HepG2 (cell line): ENCODE results near the gene WDR82. TPM values are rescaled to one million over a fixed set of nuclear protein-coding genes. Genes with fewer than 3 reads are reported as not detected.

ENCODE experiments used
- CREB1 ChIP-seq, 2 experiments: fragments of 450-650 bp in 1 of 2; IDR thresholded peaks; 2 replicates each; pipeline ENCODE4 v1.6.1; 2016 to 2017; ENCODE audit warnings: control low read depth in 1 of 2, mild to moderate bottlenecking in 1 of 2, missing compliant biosample characterization in 1 of 2, missing genetic modification characterization in 1 of 2
- HOXD1 ChIP-seq: sonication (generic); formaldehyde crosslinking; IDR thresholded peaks from 2 replicates; pipeline ENCODE4 v1.5.0; 2020; ENCODE audit warnings: missing genetic modification reagents
- MEF2D ChIP-seq: sonication (generic); formaldehyde crosslinking; IDR thresholded peaks from 2 replicates; pipeline ENCODE4 v1.5.1; 2020; ENCODE audit warnings: mild to moderate bottlenecking, missing genetic modification reagents
- NFIB ChIP-seq: sonication (generic); formaldehyde crosslinking; IDR thresholded peaks from 2 replicates; pipeline ENCODE4 v1.9.0; 2021; ENCODE audit warnings: missing genetic modification reagents, mild to moderate bottlenecking, borderline replicate concordance
- PITX1 ChIP-seq: sonication (generic); formaldehyde crosslinking; IDR thresholded peaks from 2 replicates; pipeline ENCODE4 v1.5.1; 2020; ENCODE audit warnings: mild to moderate bottlenecking, missing genetic modification reagents
- ZNF3 ChIP-seq: IDR thresholded peaks from 2 replicates; pipeline ENCODE4 v1.7.0; 2017; ENCODE audit warnings: inconsistent platforms
- ZNF350 ChIP-seq: sonication (generic); formaldehyde crosslinking; IDR thresholded peaks from 2 replicates; pipeline ENCODE4 v1.4.0; 2020; ENCODE audit warnings: mild to moderate bottlenecking, low read depth, missing genetic modification reagents, borderline replicate concordance
- polyA plus RNA-seq, 8 experiments: library from polyadenylated mRNA; depleted of rRNA in 3 of 8; stranded (reverse) in 7 of 8; unstranded in 1 of 8; fragments of >200 nt; fragmentation: Illumina TruSeq in 4 of 8; extraction: Trizol in 4 of 8; gene quantifications; 2 replicates each; pipeline versions ENCODE4 v1.2.1 to v1.2.3, GENCODE V29; 2011 to 2016; ENCODE audit warnings: low read depth in 4 of 8, missing spikeins in 1 of 8, mixed read lengths in 1 of 8; ENCODE audit not compliant: insufficient read depth in 1 of 8
- total RNA-seq, 5 experiments: library from RNA; depleted of rRNA; stranded (reverse); fragments of >200 nt; fragmentation: Illumina TruSeq; extraction: Trizol; gene quantifications; 2 replicates each; pipeline ENCODE4 v1.2.3, GENCODE V29; 2016; ENCODE audit warnings: low read depth in 1 of 5
- TF ChIP-seq, protein P1 (sequence below): sonication (generic); formaldehyde crosslinking; IDR thresholded peaks from 2 replicates; pipeline ENCODE4 v1.5.0; 2020; ENCODE audit warnings: mild to moderate bottlenecking, missing genetic modification reagents, borderline replicate concordance
- TF ChIP-seq, protein P2 (sequence below): sonication (generic); formaldehyde crosslinking; IDR thresholded peaks from 2 replicates; pipeline ENCODE4 v1.4.0; 2020; ENCODE audit warnings: missing genetic modification reagents, mild to moderate bottlenecking, borderline replicate concordance
- TF ChIP-seq, protein P3 (sequence below): sonication (generic); formaldehyde crosslinking; IDR thresholded peaks from 2 replicates; pipeline ENCODE4 v1.5.0; 2020; ENCODE audit warnings: mild to moderate bottlenecking, missing genetic modification reagents, moderate library complexity
- TF ChIP-seq, protein P4 (sequence below): sonication (generic); formaldehyde crosslinking; IDR thresholded peaks from 2 replicates; pipeline ENCODE4 v1.4.0; 2020; ENCODE audit warnings: mild to moderate bottlenecking, low read depth, missing genetic modification reagents
- TF ChIP-seq, protein P5 (sequence below): sonication (generic); formaldehyde crosslinking; IDR thresholded peaks from 2 replicates; pipeline ENCODE4 v1.5.1; 2020; ENCODE audit warnings: missing genetic modification reagents, mild to moderate bottlenecking, borderline replicate concordance

The WDR82 gene
- total and polyA plus RNA-seq, 2 of the 13 experiments (the other 11 are each of a cell fraction or from before 2014, with no cell fraction given) = 39.1 to 59.5 TPM

DNA sequence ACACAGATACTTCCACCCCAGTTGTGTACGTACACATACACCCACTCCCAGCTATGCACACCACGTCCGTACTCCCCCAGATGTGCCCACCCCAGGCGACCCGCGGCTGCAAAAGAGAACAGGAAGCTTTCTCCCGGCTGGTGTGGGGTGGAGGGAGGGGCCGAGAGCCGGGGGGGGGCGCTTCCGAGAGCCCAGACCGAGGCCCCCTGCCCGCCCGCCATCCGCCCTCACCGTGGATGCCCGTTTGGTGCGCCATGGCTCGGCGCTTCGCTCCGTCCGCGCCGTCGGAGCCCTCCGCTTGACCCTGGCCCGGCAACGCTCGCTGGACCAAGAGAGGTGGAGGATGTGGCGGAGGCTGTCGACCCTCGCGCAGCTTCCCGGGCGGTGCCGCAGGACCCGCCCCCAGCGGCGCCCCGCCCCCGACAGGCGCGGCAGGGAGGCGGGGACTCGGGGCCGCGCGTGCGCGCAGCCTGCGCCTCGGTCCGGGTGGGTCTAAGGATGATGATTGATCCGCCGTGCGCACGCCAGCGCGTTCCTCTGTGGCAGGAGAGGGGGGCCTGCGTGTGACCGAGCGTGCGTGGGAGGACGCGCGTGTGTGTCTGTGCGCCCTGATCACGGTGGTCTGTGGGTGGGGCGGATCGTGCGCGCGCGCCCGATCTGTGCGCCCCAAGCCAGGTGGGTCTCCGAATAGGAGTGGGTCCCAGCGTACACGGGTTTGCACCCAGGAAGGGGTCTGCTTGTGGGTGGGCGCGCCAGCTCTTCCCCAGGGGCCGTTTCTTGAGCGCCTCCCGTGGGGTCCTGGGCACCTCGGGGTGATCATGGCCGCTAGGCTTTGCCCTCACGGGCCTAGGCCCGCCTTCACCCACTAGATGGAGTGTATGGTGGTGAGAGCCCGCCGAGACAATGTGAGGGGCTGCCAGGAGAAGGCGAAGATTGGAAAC, 39.4 kb downstream of the WDR82 start, which contains the start of gene TWF2 (continued):
- TF ChIP-seq, protein P1, sequence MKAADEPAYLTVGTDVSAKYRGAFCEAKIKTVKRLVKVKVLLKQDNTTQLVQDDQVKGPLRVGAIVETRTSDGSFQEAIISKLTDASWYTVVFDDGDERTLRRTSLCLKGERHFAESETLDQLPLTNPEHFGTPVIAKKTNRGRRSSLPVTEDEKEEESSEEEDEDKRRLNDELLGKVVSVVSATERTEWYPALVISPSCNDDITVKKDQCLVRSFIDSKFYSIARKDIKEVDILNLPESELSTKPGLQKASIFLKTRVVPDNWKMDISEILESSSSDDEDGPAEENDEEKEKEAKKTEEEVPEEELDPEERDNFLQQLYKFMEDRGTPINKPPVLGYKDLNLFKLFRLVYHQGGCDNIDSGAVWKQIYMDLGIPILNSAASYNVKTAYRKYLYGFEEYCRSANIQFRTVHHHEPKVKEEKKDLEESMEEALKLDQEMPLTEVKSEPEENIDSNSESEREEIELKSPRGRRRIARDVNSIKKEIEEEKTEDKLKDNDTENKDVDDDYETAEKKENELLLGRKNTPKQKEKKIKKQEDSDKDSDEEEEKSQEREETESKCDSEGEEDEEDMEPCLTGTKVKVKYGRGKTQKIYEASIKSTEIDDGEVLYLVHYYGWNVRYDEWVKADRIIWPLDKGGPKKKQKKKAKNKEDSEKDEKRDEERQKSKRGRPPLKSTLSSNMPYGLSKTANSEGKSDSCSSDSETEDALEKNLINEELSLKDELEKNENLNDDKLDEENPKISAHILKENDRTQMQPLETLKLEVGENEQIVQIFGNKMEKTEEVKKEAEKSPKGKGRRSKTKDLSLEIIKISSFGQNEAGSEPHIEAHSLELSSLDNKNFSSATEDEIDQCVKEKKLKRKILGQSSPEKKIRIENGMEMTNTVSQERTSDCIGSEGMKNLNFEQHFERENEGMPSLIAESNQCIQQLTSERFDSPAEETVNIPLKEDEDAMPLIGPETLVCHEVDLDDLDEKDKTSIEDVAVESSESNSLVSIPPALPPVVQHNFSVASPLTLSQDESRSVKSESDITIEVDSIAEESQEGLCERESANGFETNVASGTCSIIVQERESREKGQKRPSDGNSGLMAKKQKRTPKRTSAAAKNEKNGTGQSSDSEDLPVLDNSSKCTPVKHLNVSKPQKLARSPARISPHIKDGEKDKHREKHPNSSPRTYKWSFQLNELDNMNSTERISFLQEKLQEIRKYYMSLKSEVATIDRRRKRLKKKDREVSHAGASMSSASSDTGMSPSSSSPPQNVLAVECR = peak; percentile 57; the same call in 1 of the 2 replicates
- TF ChIP-seq, protein P2, sequence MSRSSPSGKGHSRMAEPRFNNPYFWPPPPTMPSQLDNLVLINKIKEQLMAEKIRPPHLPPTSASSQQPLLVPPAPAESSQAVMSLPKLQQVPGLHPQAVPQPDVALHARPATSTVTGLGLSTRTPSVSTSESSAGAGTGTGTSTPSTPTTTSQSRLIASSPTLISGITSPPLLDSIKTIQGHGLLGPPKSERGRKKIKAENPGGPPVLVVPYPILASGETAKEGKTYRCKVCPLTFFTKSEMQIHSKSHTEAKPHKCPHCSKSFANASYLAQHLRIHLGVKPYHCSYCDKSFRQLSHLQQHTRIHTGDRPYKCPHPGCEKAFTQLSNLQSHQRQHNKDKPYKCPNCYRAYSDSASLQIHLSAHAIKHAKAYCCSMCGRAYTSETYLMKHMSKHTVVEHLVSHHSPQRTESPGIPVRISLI (CRISPR knock-in tag) = no peak
- TF ChIP-seq HOXD1 (CRISPR knock-in tag) = 0 out of 2 replicates have a peak, but pooled peaks have one; percentile 16
- TF ChIP-seq MEF2D (CRISPR knock-in tag) = no peak; the same call in 1 of the 2 replicates
- TF ChIP-seq, protein P3, sequence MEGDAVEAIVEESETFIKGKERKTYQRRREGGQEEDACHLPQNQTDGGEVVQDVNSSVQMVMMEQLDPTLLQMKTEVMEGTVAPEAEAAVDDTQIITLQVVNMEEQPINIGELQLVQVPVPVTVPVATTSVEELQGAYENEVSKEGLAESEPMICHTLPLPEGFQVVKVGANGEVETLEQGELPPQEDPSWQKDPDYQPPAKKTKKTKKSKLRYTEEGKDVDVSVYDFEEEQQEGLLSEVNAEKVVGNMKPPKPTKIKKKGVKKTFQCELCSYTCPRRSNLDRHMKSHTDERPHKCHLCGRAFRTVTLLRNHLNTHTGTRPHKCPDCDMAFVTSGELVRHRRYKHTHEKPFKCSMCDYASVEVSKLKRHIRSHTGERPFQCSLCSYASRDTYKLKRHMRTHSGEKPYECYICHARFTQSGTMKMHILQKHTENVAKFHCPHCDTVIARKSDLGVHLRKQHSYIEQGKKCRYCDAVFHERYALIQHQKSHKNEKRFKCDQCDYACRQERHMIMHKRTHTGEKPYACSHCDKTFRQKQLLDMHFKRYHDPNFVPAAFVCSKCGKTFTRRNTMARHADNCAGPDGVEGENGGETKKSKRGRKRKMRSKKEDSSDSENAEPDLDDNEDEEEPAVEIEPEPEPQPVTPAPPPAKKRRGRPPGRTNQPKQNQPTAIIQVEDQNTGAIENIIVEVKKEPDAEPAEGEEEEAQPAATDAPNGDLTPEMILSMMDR (CRISPR knock-in tag) = peak; percentile 59
- TF ChIP-seq, protein P4, sequence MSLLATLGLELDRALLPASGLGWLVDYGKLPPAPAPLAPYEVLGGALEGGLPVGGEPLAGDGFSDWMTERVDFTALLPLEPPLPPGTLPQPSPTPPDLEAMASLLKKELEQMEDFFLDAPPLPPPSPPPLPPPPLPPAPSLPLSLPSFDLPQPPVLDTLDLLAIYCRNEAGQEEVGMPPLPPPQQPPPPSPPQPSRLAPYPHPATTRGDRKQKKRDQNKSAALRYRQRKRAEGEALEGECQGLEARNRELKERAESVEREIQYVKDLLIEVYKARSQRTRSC (CRISPR knock-in tag) = no peak
- no peak; the same call in 1 of the 2 replicates for TF ChIP-seq ZNF350 (CRISPR knock-in tag)
- TF ChIP-seq CREB1 (IDR thresholded peaks at IDR 0.05) = no peak
- TF ChIP-seq CREB1 (CRISPR knock-in tag; IDR thresholded peaks at IDR 0.05) = no peak
- TF ChIP-seq PITX1 (CRISPR knock-in tag) = 0 out of 2 replicates have a peak, but pooled peaks have one; percentile 44
- TF ChIP-seq ZNF3 = no peak
- TF ChIP-seq, protein P5, sequence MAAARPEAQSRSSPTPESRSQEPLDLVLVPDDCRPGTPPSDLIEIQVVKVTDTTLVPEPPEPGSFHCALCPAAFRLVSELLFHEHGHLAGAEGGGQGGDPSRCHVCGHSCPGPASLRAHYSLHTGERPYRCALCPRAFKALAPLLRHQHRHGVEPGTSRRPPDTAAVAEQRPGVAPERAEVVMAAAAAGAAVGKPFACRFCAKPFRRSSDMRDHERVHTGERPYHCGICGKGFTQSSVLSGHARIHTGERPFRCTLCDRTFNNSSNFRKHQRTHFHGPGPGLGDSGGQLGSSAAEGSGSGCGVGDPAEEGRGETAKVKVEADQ = no peak
- TF ChIP-seq NFIB (CRISPR knock-in tag) = no peak
